Central memory CD4-positive, alpha-beta T cell (primary cell): ENCODE measurements around the gene TBCD.
A peak's percentile ranks its signal among the peaks of the same experiment; 100 is the strongest.

Experiments used
- DNase-seq: peaks from one replicate; pipeline ENCODE4 v3.0.0; 2022

The TBCD gene

DNA sequence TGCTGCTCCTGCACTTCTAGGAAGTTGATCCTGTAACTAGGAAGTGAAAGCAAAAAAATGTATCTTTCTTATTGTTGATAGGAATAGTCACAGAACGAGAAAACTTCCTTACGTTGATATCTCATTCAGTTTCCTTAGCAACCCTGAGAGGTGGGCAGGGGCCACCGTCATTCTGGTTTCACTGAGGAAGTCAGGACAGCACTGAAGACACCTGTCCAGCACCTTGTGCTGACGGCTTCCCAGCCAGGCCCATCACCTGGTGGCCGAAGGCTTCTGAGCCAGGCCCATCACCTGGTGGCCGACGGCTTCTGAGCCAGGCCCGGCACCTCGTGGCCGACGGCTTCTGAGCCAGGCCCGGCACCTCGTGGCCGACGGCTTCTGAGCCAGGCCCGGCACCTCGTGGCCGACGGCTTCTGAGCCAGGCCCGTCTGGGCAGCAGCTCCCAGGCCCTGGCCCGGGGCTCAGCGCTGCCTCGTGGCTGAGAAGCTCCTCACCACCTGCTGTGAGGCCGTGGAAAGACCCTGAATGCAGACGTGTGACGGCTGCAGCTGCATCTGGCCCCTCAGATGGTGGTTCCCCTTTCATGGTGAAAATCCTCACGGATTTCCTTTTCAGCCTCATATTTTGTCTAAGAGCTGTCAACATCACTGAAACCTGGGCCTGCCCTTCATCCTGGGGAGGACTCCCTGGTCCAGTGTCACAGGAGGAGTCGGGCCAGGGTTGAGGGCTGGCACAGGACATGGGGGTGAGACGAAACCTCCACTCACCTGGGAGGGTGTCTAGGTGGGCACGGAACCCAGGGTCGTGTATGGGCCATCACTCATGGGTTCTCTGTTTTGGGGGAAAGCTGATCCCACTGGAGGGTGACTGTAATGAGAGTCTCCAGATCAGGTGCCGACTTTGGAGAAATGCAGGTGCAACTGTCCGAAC is 121.0 kb downstream of the TBCD start:
- DNase-seq = no peak

DNA sequence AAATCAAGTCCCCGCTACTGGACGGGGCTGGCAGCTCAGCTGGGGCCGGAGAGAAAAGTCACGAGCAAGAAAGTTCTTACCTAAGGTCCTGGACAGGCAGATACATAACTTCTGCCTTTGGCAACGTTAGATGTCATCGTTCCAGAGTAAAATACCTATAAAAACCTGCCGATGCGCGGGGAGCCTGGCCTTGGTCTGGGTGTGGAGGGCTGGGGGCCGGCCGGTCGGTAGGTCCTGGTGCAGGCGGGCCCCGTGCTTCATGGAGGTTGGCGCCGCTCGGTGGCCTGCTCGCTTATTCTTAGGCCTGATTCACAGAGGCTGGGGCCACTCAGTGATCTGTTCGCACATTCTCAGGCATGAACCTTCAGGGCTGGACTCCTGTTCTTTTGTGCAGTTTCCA is 121.7 kb downstream of the TBCD start:
- DNase-seq = no peak

DNA sequence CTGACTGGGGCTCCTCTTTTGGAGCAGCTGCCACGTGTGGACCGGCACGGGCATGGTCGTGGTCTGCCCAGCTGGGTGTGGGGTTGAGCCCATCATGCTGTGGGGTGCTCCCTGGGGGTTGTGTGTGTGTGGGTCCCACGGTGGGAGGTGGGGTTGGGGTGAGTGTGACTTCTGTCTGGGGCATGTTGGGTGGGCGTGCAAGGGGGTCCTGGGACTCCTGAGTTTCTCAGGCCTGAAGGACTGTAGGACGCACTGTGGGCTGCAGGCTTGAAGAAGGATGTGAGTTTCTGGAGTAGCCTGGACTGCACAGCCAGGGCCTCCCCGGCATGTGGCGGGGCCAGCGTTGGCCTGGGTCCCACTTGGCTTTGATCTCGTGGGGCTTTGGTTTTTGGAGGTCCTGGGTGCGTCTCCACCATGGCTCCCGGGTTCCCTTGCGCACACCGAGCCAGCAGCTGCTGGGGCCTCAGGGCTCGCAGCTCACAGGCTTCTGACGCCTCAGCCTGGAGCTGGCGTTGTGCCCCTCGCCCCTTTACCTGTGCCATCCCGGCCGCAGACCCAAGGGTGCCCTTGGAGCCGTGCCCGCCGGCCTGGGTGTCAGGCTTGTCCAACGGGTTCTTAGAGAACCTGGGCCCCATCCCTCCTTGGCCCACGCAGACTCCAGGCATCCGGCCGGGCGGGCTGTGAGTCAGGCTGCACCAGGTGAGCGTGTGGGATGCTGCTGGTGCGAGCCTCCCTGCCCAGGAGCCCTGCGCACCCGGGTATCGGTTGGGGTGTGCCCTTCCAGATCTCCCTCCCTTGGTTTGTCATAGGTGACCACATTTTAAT is 122.4 kb downstream of the TBCD start:
- no peak for DNase-seq

DNA sequence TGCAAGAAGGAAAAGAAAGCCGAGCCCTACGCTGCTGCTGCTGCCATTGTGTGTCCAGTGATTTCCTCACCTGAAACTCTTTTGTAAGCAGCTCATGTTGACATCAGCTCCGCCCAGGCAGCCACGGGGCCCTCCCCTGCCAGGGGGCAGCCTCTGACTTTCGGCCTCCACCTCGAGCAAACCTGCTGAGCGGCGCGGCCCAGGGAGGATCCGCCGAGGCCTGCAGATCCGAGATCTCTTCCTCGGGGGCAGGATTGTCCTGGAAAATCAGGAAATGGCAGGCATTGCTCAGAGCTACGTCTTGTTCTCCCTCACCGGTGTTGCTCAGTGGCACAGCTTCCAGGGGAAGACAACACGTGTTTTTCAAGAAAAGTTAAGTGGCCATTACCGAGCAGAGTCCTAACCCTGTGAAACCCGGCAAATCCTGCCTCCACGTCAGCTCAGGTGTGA is 123.6 kb downstream of the TBCD start:
- no peak for DNase-seq

DNA sequence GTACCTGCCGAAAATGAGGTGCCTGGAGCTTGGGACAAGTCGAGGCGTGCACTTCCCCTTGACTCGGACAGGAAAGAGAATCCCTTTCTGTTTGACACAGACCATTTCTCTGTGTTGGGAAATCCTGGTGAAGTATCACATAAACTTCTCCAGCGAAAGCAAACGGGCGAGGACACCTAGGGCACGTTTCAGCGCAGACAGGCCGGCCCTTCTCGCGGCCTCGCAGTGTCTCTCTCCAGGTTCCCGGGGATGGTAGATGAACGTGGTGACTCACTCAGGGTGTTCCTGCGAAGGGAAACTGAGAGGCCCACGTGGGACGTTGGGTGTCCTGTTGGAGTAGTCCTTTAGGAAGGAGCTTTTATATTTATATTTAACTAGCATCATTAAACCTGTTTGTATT is 124.3 kb downstream of the TBCD start:
- DNase-seq = no peak

DNA sequence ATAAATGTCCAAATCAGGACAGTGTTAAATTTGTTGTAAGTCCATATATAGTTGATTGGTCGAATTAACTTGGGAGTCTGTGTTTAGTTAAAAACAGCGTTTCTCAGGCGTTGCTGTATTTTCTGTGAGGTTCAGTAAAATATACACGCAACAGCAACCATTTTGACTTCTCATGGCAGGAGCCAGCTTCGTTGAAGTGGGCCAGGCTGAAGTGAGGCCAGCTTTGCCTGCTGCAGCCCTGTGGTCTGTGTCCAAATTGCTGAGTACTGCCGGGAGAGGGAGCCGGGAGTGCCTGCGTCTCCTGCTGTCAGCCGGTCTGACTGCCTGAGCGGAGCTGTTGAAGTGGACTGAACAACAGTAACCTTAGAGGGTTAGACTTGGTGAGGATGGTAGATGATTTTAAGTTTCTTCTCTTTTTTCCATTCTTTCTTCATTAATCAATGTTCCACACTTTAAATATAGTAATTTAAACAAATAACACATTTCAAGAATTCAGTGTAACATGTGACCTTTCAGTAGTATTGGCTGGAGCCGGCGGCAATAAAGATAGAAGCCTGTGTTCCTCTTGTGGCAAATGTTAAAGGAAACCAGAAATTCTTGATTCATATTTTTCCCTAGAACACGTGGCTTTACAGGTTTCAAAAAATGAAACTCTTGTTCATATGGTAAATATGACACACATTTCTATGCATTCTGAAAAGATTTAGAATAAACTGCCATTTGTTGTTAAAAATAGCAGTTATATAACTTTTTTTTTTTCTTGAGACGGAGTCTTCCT is 124.9 kb downstream of the TBCD start:
- no peak for DNase-seq

DNA sequence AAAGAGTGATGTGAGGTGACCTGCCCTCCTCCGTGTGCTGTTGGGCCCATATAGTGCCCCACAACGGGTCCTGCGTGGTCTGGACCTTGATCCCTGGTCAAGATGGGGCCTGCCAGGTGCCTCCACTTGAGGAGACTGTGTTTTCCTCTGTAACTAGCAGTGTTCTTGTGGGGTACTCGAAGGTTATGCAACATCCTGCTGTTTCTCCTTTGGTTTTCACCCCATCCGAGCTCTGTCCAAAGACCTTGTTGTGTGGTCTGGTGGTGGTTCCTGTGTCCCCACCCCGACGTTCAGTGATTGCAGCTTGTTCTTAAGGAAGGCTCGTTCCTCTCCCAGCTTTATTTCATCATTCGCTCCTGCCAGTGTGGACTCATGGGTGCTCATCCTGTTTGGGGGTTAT is 126.7 kb downstream of the TBCD start:
- DNase-seq = no peak

DNA sequence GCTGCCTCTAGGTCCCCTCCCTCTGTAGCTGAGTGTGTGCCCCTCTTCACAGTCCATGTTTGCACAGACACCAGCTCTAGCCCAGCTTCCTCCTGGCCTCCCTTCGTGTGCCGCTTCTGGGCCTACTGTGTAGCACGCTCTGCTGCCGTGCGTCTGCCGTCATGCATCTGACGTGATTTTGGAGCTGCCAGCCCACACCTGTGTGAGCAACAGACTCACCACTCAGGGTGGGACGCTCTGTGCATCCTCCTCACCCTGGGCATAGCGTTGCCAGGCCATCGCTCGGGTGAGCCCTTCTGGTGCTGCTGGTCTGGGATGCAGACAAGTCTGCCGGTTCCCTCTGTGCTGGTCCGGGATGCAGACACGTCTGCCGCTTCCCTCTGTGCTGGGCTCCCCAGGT is 127.4 kb downstream of the TBCD start:
- DNase-seq = no peak

DNA sequence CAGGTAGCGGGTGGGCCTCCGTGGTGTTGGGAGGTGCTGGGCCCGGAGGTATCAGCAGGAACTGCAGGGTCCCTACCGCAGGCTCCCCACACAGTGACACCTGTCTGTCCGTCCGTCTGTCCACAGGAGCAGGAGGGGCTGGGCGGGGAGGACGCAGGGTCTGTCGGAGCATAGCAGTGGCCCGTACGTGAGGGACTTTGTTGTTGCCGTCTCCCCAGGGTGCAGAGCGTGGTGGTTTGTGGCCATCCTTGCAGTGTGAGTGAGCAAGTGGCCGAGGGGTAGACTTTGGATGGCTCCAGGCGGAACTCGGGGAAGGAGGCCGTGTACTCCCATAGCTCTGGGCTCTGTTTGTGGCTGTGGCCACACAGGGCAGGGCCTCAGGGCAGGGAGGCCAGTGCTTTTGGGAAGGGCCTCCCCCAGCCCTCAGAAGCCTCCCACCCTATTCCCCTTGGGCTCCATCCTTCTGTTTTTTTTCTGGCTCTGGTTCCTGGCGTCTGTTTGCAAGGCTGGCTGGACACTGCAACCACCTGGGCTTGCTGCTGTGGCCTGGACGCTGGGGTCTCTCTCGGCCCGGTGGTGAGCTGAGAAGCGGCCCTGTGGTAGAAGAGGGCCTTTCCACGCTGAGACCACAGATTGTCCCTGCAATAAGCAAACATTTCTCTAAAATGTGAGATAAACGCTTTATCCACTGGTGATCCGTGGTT is 128.9 kb downstream of the TBCD start:
- no peak for DNase-seq

DNA sequence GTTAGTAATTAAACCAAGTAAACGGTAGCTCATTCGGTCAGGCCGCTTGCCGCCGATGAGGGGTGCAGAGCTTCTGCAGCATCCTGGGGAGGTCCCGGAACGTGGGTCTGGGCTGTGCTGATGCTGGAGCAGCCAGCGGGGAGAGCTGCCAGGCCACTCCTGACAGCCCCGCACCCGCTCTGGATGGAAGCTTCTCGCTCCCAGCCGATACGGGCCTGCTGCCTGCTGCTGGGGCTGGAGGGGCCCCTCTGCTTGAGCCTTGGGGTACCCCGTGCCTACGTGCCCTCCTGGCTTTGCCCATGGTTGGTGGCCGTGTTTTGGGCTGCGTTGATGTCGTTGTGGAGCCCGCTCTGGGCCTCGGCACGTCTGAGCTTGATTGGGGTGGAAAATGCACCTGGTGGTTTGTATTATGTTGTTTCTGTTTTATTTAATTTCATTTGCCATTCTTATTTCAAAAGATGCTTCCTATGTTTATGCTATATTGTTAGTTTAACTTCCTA is 129.5 kb downstream of the TBCD start:
- DNase-seq = no peak

DNA sequence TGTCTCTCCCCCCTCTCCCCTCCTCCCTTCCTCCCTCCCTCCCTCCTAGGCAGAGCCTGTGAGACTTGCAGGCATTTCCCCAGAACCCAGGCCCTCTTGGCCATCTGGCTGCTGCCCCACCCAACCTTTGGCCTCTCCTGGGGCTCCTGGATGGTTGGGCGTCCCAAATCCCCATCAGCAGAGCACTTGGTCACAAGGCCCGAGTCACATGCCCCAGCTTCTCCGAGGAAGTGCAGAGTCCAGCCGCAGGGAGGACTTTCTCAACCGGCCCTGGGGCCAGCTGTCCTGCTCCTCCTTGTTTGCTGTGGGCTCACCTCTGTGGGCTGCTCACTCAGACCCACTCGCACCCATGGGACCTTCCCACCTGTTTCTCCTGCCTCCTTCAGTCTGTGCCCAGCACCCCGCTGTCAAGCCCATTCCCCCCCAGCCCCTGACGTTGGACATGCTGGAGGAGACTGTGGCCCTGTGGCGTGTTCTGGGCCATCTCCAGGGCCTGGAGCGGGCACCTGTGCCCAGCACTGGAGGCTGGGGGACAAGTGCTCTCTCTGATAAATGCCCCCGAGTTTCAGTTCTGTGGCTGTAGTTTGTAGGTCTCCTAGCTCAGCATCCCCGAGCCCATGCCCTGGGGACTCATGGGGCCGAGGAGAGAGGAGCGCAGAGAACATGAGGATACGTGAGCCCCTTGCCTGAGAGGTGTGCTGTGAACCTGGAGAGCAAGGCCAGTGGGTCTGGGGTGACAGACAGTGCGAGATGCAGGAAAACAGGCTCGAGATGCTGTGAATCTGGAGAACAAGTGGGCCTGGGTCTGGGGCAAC is 130.2 kb downstream of the TBCD start:
- DNase-seq = no peak

DNA sequence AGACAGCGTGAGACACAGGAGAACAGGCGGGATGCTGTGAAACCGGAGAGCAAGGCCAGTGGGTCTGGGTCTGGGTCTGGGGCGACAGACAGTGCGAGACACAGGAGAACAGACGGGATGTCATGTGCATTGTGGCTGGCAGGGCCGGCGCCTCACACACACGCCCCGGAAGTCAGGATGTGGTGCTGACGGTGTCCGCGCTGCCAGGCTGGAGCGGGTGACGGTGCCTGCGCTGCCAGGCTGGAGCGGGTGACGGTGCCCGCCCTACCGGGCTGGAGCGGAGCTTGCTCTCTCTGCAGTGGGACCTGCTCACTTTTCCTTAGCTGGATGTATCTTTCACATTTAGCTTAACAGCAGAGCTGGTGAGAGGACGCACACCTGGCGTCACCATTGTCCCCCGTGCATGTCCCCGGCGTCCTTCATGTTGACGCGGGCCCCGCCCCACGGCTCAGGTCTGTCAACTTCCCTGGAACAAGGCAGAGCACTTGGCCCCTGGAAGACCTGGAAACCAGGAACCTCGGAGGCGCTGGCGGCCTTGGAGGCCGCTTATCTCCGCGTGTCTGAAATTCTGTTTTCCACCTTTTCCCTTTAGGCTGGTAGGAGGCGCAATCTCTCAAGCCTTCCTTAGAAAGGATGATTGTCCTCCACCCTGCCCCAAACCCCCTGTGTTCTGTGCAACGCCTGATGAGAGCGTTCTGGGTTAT is 131.0 kb downstream of the TBCD start:
- DNase-seq = peak; percentile 89

DNA sequence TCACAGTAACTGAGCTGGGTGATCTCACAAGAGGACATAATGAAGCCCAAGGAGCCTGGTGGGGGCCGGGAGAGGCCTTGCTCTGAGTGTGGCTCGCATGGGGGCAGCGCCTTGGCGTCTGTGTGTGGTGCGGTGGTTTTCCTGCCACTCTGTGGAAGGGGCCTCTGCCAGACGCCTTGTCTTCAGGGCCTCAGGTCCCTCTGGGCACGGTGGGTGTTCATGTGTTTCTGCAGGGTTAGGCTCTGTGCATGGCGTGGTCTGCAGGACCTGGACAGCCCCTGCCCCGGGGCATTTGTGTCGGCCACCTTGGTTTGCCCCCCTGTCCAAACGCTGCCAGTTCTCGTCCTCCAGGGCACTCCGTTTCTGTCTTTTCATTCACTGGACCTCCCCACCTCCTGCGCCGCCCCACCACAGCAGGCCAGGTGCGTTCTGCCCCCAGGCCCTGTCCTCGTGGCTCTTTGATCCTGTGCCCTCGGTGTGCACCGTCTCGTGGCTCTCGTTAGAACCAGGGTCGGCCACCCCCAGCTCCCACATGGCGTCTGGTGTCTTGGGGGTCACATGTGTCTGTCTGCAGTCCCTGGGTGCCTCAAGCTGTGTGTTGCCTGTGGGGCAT is 131.7 kb downstream of the TBCD start:
- DNase-seq = no peak

DNA sequence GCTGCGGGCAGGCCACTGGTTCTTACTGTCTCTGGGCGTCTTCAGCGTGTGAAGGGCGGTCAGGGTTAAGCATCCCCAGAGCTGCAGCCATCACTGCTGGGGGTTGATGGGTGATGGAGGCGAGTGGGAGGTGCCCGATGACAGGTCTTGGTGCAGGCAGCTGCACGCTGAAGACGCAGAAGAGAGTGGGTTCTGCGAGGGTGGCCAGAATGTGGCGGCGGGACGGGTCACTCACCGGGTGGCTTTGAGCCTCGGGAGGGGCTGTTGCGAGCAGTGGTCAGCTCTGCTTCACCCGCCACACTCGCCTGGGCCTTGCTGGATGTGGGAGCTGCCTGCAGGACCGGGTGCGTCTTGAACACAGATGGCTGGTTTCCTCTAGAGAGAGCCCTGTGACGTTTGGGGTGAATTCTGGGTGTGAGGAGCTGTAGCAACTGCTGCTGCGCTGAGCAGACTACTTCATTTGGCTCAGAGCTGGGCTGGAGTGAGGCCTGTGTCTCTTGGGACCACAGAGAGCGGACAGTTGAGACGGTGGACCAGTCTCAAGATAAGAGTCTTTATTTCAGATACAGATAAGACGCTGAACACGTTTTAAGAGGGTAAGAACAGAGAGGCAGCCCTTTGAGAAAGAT is 132.6 kb downstream of the TBCD start:
- no peak for DNase-seq

DNA sequence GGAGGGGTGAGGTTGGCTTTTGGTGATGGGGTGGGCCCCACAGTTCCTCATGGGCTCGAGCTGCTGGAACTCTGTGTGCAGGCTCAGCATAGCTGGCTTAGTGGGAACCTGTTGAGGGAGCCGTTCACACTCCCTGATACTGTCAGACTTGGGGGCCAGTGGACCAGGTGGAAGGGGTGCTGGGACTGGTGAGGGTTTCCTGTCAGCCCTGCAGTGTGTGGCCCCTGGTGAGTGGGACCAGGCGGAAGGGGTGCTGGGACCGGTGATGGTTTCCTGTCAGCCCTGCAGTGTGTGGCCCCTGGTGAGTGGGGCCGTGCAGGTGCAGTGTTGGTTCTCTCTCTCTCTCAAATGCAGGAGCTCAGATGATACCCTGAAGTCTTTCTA is 133.1 kb downstream of the TBCD start:
- DNase-seq = no peak

DNA sequence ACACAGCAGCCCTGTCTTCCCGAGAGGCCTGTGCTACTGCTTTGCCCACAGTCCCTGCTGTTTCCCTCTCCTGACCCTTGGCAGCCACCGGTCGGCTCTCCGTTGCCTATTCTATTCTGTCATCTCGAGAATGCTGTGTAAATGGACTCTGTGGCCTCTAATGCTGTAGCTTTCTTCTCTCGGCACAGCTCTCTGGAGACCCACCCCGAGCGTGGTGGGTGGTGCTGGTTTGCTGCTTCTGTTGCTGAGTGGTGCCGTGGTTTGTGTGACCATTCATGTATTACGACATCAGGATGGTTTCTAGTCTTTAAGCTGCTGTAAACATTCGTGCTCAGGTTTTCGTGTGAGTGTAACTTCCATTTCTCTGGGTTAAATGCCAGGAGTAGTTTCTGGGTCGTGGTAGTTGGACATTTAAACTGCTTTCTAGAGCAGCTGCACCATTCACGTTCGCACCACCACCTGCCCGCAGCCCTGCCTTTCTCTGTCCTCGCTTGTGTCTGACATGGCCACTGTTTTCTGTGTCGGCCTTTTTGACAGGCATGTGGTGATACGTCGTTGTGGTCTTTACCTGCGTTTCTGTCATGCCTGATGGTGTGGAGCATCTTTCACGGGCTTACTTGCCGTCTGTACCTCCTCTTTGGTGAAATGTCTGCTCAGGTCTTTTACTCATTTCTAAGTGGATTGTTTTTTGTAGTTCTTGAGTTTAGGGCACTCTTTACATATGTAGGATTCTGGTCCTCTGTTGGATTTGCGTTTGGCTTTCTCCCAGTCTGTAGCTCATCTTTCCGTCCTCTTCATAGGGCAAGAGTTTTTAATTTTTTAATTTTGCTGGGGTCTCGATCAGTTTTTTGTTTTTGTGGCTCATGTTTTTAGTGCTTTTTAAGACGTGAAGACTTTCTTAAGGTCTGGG is 135.6 kb downstream of the TBCD start:
- DNase-seq = no peak

DNA sequence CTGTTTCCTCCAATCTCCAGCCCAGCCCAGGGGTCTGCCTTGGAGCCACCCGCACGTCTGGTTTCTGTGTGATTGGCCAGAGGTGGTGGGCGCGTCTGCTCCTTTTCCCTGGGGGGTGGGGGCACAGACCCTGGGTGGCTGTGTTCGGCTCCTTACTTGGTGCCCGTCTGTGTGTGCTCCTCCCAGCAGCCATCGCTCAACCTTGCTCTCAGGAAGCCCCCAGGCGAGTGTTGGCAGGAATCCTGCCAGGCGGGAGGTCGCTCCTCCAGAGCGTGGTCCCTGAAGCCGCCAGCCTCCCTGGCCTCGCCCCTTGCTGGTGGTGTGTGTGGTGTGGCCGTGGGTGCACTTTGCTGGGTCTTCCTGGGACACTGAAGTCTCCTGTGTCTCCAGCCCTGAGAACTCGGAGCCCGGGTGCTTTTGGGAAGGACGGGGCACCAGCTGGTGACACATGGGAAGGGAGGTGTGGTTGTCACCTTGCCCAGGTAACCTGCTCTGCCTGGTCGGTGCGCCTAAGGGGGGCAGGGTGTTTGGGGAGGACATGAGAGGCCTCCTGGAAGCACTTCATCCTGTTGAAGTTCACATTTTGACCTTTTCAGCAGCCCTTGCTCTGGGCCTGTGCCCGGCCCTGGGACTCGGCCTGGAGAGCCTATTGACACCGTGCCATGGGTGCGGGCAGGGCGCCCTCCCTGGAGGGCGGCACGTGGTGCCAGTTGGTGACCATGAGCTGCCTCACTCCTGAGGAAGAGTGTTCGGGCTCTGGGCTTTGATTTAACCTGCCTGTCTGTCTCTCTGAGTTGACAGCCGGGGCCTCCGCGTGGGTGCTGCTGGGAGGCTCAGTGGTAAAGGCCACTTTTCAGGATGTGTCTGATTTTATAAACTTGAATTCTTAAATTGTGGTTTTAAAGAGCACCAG is 137.0 kb downstream of the TBCD start:
- no peak for DNase-seq
